Stimulated activated CD8-positive, alpha-beta memory T cell treated with anti-CD3 and anti-CD28 coated beads, Interleukin-4, amount 100 ng/mL, for 24 hours (primary cell): ENCODE measurements around the gene ZNF709.
A peak's percentile ranks its signal among the peaks of the same experiment; 100 is the strongest.
"Not testable (repeated sequence)": the region's sequence is repeated elsewhere in the genome, so short reads cannot be mapped to it uniquely, and the experiment has no call there.

Source experiments
- DNase-seq: peaks from one replicate; pipeline ENCODE4 v3.0.0-alpha.2; 2020; ENCODE audit warnings: low read depth

The ZNF709 gene

DNA sequence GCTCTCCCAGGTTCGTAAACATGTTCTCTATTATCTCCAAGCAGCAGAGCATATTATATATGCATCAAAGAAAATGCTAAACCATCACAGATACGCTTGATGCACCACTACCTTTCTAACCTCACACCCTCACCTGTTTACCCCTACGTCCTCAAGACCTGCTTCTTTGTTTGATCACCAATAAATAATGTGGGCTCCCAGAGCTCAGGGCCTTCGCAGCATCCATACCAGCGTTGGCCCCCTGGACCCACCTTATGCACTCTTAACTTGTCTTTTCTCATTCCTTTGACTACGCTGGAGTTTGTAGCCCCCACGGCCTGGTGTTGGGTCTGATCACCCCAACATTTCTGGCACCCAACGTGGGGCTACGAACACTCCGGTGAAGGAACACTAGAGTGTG lies 33.8 kb downstream of the ZNF709 start:
- DNase-seq: no peak

DNA sequence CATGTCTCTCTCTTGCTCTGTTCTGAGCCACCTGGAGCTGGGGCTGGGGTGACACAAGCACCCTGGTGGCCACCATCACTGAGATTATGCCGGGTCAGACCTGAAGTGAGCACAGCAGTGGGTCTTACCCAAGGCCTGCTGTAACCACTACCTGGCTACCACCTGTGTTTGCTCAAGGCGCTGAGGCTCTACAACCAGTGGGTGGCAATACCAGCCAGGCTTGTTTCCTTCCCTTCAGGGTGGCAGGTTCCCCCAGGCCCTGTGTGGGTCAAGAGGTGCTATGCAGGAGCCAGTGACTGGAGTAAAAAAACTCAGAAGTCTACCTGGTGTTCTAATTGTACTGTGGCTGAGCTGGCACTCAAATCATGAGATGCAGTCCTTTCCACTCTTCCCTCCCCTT lies 35.8 kb downstream of the ZNF709 start:
- no peak for DNase-seq

DNA sequence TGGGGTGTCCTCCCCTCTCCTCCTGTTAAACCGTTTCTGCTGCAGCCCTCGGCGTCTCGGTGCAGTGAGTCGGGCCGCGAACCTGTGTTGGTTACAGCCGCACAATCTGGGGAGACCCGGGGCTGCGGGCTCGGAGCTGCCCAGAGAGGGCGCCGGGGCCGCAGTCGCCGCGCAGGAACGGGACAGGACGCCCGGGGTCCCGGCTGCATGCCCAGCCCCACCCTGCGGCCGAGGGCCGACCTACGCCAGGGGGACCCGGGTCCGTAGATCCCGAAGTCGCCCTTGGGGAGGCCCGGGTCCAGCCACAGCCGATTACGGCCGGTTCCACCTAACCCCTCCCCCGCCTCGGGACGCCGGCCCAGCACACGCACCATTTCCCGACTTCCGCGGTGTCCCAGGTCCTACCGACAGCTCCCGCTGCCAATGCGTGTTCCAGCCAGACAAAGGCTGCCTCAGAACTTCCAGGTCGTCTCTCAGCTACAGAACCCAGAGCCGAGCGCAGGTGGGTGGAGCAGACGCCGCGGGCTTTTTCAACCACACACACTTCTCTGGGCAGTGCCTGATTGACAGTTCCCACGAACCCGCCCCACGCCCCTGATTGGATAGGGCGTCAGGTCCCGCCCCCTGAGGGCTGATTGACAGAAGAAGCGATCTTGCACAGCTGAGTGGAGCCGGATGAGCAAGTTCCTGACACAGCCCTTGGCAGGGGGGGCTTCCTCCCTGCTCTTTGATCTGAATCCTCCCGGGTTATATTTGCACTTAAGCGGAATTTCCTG lies 43.9 kb downstream of the ZNF709 start, which contains the start of gene ZNF443:
ZNF443 (minus strand) TSS at position 481 of the 776 bp plus-strand sequence; CDS start at position 374, 107 bp downstream.
- peak; percentile 99 for DNase-seq

DNA sequence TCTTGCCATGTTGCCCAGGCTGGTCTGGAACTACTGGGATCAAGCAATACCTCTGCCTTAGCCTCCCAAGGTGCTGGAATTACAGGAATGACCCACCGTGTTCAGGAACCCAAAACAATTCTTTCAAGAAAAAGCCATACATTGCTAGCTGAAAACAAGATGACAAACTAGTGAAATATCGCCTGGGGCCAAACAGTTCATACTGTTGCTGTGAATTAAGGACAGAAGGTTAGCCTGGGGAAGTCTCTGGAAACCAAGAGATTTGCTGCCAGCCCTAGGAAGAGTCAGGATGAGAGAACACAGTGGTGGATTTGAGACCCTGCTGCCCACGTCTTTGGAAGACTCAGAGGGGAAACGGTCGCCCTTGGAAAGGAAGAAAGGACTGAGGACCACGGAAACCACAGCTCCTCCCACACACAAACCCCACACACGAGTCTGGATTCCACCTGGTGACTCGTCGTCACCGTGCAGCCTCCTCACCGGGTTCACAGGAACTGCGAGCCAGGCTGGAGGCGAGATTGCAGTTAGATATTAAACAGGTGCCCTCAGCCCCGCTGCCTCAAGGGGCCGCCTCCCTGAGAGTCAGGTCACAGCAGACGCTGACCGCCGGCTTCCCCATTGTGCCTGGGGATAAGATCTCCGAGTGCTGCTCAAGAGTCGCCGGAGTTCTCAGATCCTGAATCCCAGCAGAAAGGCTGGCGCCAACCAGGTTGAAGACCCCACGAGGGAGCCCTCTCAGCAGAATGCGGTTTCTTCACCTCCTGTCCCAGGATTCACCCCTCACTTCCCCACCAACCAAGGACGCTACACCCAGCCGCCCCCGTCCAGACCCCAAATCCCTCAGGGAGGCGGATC lies 44.7 kb downstream of the ZNF709 start:
- peak; percentile 48 for DNase-seq

DNA sequence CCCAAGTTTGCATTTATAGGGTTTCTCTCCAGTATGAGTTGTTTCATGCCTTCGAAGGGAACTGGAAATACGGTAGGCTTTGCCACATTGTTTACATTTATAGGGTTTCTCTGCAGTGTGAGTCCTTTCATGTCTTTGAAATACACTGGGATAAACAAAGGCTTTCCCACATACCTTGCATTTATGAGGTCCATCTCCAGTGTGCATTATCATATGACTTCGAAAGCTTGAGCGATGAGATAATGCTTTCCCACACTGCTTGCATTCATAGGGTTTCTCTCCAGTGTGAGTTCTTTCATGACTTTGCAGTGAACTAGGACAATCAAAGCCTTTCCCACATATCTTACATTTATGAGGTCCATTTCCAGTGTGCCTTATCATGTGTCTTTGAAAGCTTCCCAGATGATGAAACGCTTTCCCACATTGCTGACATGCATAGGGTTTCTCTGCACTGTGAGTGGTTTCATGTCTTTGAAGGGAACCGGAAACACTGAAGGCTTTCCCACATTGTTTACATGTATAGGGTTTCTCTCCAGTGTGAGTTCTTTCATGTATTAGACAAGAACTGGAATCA lies 53.8 kb downstream of the ZNF709 start:
- DNase-seq: not testable (repeated sequence)

DNA sequence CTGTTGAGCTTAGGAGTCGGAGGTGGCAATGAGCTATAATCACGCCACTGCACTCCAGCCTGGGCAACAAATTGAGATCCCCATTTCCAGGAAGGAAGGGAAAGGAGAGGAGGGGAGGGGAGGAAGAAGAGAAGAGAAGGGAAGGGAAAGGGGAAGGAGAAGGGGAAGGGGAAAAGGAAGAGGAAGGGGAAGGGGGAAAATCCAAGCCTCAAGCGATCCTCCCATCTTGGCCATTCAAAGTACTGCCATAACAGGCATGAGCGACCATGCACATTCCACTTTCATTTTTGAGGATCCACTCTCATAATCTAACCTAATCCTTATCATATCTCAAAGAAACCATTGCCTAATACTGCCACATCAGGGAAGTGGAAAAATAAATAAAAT lies 58.7 kb downstream of the ZNF709 start:
- no peak for DNase-seq

DNA sequence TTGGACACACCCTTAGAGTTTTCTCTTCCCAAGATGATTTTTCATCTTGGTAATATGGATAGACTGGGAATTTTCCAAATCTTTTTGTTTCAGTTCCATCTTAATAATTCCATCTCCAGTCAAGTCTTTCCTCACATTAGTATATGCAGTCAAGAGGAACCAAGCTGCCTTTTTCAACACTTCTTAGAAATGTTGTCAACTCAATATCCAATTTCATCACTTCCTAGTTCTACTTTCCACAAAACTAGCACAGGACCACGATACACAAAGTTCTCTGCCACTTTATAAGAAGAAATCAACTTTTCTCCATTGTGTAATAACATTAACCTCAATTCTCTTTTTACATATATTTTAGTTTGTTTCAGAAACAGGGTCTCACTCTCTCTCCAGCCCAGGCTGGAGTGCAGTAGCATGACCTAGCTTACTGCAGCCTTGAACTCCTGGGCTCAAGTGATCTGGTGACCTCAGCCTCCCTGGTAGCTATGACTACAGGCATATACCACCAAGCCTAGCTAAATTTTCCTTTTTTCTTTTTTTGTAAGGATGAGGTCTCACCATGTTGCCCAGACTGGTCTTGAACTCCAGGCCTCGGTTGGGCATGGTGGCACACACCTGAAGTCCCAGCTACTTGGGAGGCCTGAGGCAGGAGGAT lies 59.3 kb downstream of the ZNF709 start:
- no peak for DNase-seq

DNA sequence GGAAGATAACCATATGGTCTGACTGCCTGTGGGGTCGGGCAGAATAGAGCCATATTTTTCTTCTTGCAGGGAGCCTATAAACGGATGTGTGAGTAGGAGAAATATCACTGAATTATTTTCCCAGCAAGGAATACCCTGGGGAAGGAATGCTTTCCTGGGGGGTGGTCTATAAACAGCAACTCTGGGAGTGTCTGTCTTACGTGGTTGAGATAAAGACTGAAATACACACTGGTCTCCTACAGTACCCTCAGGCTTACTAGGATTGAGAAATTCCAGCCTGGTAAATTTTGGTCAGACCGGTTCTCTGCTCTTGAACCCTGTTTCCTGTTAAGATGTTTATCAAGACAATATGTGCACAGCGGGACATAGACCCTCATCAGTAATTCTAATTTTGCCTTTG lies 67.3 kb downstream of the ZNF709 start:
- not testable (repeated sequence) for DNase-seq

DNA sequence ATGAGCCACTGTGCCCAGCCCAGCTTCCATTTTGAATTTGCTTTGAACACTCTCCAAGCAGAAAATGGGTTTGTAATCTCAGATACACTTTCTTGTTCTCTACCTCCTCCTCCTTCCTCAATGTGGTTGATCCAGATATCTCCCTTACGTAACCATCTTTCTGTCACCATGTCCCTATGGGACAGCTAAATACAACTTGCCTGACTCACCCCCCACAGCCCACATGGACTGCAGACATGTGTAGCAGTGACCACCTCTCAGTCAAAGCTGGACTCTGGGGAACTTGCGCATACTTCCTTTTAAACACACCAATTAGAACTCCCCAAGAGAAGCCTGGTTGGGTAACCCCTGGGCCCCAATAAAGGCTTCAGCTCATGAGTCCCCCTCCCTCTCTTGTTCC lies 72.7 kb downstream of the ZNF709 start:
- DNase-seq: no peak
